ENCODE results near the gene C12orf50.
"Not testable (repeated sequence)": the region's sequence is repeated elsewhere in the genome, so short reads cannot be mapped to it uniquely, and the experiment has no call there.

The C12orf50 gene

DNA sequence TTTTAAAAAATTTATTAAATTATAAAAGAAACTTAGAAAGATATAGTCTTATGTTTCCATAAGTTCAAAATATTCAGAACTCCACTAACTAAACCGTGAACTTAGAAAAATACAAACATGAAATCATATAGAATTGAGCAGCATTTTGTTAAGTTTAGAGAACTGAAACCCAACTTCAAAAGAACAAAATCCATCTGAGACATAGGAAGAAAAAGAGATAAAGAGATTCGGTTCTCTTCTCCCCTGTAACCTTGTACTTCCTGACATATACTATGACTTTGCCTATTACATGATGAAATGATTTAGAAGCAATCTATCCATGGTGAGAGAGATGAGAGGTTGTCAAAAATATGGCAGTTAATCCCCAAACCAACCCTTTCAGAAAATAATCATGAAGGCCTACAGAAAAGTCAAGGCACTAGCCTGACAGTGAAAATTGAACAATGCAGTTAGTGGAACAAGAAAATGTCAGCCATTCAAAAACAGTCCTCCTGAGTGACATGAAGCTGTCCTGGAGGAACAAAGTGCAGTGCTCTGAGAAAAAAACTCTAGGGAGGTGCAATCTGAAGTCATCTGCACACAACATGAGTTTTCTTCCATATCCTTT is 44.0 kb downstream of the C12orf50 start:
- no peak for DNase-seq

DNA sequence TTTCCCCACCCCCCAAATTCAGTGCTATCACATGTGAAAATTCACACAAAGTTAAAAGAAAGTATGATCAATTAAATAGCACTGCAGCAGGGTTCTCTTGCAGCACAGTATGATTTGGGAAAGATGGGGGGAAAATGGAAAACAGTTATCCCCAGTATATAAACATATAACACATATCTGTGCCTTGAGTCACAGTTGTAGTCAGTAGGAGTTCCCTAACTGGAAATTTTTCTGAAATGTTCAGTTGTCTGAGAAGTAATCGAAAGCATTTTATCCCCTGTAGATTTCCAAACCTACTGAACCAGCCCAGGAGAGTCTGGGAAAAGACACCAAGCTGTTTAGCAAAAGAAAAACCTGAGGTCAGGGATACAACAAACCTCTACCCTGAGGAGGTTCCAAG is 47.0 kb downstream of the C12orf50 start:
- no peak for DNase-seq

DNA sequence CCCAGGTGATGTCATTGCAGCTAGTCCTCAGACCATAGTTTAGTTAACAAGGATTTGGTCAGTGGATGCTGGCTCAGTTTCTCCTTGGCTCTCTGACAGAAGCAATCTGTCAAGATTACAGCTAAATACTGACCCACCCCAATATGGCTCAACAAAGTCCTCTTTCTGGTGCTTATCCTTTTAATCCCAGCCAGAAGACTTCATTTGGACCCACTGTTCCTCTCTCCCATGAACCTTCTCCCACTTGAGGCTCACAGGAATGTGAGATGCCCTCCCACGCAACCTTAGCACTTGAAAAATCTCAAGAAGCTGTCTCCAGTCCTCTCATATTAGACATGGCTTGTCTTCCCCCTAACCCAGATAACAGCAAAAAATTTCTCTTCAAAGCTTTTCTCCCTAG is 47.7 kb downstream of the C12orf50 start:
- DNase-seq = no peak

DNA sequence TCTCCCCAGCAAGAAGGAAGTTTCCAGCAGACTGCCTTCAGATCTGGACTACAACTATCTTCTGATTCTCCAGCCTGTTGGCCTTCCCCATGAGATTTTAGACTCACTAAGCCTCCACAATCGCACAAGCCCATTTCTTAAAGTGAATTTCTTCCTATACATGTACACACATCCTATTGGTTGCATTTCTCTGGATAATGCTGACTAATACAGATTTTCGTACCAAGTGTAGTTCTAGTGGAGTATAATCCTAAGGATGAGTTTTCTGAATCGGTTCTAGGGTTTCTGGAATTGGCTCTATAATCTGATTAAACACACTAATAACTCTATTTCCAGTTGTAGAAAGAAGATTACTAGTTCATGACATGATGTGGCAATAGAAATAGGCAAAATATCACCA is 53.3 kb downstream of the C12orf50 start:
- no peak for DNase-seq

DNA sequence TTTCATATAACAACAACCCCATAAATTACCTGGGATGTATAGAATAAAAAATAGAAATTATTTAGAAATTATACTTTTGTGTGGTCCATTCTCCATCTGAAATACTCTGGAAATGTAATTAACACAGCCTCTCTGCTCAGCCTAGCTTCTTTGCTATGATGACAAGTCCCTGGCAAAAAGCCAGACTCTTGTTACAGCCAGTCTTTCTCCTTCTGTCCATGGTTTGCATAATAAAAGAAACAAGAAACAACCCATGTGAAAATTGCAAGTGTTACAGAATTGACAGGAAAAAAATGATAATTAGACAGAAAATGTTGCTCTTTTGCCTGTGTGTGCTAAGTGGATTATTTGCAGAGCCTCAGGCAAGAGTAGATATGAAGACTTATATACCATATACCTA is 61.3 kb downstream of the C12orf50 start:
- DNase-seq = no peak

DNA sequence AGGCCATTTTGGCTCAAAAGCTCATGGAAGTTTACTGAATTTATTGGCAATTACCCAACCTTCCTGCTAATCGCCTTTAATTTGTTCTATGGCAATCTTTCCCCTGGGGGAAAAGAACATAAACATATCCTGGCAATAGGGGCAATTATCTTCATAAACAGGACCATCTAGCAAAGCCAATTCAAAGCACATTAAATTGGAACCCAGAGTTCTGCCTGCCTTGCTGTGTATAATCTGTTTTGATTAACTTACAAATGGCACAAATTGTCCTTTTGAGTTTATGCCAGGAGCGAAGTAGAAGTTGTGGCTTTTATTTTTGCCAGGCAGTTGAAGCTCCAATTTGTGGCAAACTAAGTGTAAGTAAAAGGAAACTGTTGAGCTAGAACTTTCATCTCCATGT is 68.6 kb downstream of the C12orf50 start:
- no peak for DNase-seq

DNA sequence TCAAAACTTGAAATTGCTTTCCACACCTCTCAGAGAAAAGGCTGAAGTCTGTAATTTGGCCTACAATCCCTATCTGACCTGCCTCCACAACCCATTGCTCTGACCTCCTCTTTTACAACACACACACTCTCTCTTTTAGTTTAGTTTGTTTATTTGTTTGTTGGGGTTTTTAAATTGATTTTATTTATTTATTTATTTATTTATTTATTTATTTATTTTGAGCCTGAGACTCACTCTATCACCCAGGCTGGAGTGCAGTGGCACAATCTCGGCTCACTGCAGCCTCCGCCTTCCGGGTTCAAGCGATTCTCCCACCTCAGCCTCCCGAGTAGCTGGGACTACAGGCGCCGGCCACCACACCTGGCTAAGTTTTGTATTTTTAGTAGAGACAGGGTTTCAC is 75.2 kb downstream of the C12orf50 start:
- DNase-seq = not testable (repeated sequence)

DNA sequence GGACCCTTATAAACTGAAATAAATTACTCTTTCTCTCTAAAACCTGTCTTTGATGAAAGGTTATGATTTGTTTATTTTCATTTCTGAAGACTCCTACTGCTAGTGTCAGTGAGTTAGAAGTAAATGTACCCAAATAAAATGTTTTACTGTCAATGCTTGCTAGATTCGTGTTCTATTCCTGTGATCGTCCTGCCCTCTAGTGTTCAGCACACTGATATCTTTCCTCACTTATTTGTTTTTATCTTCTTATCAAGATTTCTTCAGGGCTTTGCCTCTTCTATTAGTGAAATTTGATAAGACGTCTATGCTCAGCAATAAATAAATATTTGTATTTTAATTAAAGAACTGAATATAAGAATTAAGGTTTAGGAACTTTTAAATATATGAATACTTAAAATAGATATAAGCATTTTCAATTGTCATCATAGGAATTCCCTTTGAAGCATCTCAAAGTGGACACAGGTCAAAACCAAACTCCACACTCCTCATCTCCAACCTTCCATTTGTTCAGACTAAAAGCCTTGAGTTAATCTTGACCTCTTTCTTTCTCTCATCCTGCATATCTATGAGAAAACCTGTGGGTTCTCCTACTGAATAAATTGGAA is 75.8 kb downstream of the C12orf50 start:
- DNase-seq = no peak

DNA sequence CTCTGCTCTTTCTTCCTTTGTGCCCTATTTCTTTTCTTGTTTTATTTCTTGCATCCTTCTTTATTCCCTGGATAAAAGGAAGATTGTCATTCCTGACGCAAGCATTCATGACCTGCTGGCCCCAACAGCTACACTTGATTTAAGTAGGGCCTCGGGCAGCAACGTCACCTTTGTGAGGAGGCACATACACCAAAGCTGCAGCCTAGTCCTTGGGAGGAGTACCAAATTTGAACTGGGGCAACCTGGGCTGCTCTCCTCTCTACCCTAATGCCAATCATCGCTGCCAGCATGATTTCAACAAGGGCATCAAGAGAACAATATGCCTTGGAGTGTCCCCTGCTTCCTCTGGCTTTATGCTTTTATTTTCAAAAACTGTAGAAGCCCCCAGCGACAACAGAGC is 76.4 kb downstream of the C12orf50 start:
- no peak for DNase-seq

DNA sequence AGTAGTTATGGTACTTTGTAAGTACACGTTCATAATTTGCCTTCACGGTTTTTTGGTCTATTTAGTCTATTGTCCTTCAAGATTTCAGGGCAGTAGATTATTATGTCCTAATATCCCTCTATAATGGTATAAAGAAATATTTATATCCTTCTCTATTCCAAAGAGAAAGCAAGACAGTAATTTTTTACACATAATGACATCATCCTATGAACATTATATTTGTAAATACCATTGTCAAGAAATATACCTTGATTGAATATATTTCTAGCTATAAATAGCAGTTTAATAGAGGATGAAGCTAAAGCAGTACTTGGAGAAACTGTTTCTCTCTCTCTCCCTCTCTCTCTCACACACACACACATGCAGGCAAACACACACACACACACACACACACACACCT is 77.0 kb downstream of the C12orf50 start:
- no peak for DNase-seq

DNA sequence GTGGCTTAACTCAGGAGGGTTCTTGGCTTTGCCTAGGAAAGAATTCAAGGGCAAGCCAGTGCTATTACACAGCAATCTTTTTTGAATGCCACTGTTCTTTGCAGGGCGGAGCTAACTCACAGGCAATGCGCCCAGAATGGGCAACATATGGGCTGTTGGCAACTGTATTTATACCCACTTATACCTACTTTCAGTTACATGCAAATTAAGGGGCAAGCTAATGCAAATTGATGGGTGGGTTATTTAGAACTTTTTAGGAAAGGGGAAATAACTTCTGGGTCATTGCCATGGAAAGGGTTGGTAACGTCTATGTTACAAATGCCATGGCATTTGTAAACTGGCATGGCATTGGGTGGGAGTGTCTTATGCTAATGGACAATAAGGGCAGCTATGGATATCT is 85.4 kb downstream of the C12orf50 start:
- DNase-seq = no peak

DNA sequence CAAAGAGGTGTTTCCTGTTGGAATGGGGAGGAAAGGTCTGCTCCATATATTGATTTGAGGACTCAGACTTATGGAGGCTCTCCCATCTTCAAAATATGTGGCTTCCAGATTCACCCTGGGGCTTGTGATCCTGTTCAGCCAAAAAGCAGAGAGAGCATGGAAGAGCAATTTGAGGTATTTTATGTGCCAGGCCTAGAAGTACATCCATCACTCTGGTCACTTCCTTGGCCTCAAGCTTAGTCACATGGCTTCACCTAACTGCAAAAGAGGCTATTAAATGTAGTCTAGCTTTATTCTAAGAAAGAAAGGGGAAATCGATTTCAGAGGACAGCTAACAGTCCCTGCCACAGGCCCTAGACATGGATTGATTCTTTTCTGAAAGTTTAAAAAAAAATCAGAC is 86.2 kb downstream of the C12orf50 start:
- DNase-seq = no peak

DNA sequence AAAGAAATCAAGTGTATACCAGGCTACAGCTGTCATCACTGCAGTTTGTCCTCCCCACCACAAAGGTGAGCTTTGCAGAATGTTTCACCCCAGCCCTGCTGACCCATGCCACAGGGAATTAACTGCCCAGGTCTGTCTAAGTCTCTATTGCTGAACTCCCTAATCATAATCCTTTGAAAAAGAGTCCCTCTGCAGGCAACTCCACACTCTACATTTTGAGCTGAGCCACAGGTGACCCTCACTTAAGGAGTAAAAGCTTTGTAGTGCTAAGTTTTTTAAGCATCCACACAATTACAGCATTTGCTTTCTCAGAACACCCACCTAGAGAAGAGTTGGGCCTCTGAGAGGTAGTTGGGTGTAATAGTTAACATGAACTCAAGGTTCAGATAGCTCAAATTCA is 90.0 kb downstream of the C12orf50 start:
- DNase-seq = no peak

DNA sequence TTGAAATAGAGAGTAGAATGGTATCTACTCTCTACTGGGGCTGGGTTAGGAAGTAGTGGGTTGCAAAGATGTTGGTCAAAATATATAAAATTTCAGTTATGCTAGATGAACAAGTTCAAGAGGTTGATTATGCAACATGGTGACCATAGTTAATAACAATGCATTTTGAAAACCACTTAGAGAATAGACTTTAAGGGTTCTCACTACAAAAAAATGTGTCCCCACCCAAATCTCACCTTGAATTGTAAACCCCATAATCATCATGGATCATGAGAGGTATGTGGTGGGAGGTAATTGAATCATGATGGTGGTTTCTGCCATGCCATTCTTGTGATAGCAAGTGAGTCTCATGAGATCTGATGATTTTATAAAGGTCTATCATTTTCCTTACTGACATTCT is 94.0 kb downstream of the C12orf50 start:
- DNase-seq = no peak

DNA sequence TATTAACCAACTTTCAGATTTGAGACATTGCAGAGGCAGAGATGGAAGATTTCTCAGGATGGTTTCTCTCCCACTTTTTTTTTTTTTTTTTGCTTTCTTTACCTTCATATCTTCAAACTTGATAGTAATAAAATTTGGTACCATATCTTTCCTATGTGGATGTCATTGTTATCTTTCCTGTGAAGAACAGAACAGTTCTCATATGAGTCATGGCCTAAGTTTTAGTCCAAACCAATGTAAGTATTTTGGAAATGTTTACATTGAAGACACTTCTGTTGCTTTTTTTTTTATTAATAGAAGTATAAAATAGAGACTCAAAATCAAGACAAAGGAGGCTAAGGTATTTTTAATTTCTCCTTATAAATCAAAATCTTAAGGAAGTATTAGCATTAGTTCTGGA is 95.2 kb downstream of the C12orf50 start:
- DNase-seq = no peak

DNA sequence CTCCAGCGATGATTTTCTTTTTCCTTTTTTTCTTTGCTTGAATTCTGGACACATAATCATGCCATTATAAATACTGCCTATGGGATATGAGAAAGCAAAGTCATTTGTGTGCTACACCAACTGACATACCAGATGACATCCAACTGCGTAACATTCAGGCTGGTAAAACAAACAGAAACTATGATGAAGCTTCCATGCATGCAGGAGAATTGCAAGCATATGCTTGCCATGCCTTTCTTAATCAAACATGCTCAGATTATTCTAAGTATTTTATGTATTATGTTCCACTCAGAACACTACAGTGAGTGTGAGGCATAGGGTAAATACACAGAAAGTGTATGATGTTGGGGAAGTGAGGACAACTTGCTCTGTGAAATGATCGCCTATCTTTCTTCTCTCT is 97.4 kb downstream of the C12orf50 start:
- DNase-seq = no peak

DNA sequence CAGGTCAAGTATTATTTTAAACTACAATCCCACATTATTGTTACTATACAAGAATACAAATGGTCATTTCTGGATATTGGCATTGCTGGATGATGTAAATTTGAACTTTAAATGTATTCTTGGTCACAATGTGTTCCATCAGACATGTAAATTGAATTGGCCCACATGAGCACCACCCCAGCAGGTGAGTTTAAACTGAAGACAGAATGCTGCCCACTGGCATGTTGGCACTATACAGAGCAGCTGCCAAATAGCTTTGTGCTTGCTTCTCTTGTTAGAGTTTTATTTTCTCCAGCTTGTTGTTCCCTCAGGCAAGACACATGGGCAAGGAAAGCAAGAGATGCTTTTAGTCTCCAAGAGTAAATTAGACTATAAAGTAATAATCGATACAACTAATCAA is 98.6 kb downstream of the C12orf50 start:
- no peak for DNase-seq
